GM12878 (cell line): ENCODE results near the gene RNF44. TPM values are rescaled to one million over a fixed set of nuclear protein-coding genes. Genes with fewer than 3 reads are reported as not detected.

Experiments used
- ATAC-seq: fragments of 200-7000 bp; cut with Tn5 transposase; 3 replicates; pipeline ENCODE4 v1.9.1; 2020; ENCODE audit warnings: mild to moderate bottlenecking, moderate library complexity
- BruUV-seq: library from RNA; stranded (reverse); fragments of 400-500 nt; replicated peaks from 2 replicates; lab custom pipeline; 2021; lab: Mats Ljungman, UMichigan
- CTCF ChIA-PET: fragments of 300-600 bp; sonication (Branson Sonifier 250); formaldehyde crosslinking; extraction: SDS; loops from one replicate; lab custom pipeline; 2021; ENCODE audit warnings: inconsistent platforms; lab: Yijun Ruan, JAX
- POLR2A ChIA-PET: fragments of 350-600 bp; formaldehyde crosslinking; extraction: SDS; loops from one replicate; lab custom pipeline; 2021; ENCODE audit warnings: inconsistent platforms; lab: Charles Lee
- RAD21 ChIA-PET: fragments of 300-600 bp; sonication (Branson Sonifier 250); formaldehyde crosslinking; loops from one replicate; lab custom pipeline; 2023; ENCODE audit warnings: antibody characterized with exemption; ENCODE audit not compliant: unreplicated experiment; lab: Charles Lee
- SMC1A ChIA-PET: fragments of 300-600 bp; sonication (Branson Sonifier 250); formaldehyde crosslinking; loops from one replicate; lab custom pipeline; 2023; ENCODE audit not compliant: unreplicated experiment, uncharacterized antibody; lab: Charles Lee
- DNase-seq: peaks from one replicate; pipeline ENCODE4 v3.0.0-alpha.2; 2011; ENCODE audit warnings: low read depth, low spot score
- FAIRE-seq: peaks from 3 replicates; lab custom pipeline; 2011; peaks lifted over from hg19 to GRCh38; lab: Jason Lieb, UNC
- H2AFZ ChIP-seq: 2 replicates; pipeline ENCODE4 v1.6.0; 2011; ENCODE audit warnings: low read depth, low read length, control low read depth; ENCODE audit not compliant: control insufficient read depth
- H3K27ac ChIP-seq: 2 replicates; pipeline ENCODE4 v1.5.1; 2011; ENCODE audit warnings: control low read depth; ENCODE audit not compliant: control insufficient read depth, insufficient read depth
- H3K27me3 ChIP-seq, 2 experiments: replicated peaks in 1 of 2; 2 replicates each; pipeline versions ENCODE4 v1.6.0 to v1.6.1; 2011; ENCODE audit warnings: low read length in 1 of 2; ENCODE audit not compliant: control insufficient read depth in 2 of 2, insufficient read depth in 2 of 2
- H3K36me3 ChIP-seq, 2 experiments: 2 replicates each; pipeline ENCODE4 v1.5.1; 2011; ENCODE audit warnings: low read length in 1 of 2; ENCODE audit not compliant: control insufficient read depth in 2 of 2, insufficient read depth in 2 of 2
- H3K4me1 ChIP-seq: 2 replicates; pipeline ENCODE4 v1.6.1; 2011; ENCODE audit warnings: mild to moderate bottlenecking, low read length, moderate library complexity, mixed read lengths; ENCODE audit not compliant: control insufficient read depth, insufficient read depth
- H3K4me2 ChIP-seq: 2 replicates; pipeline ENCODE4 v1.6.0; 2011; ENCODE audit warnings: control low read depth; ENCODE audit not compliant: control insufficient read depth, insufficient read depth
- H3K4me3 ChIP-seq: fragments of 200-600 bp; sonication (generic); 2 replicates; pipeline ENCODE4 v1.5.1; 2016
- H3K79me2 ChIP-seq: 2 replicates; pipeline ENCODE4 v1.6.0; 2011; ENCODE audit warnings: low read length; ENCODE audit not compliant: control insufficient read depth, insufficient read depth
- H3K9ac ChIP-seq: 2 replicates; pipeline ENCODE4 v1.8.0; 2011; ENCODE audit warnings: low read length, control low read depth, mixed read lengths; ENCODE audit not compliant: control insufficient read depth, insufficient read depth
- H3K9me3 ChIP-seq: replicated peaks from 3 replicates; pipeline ENCODE4 v1.5.1; 2011; ENCODE audit warnings: mild to moderate bottlenecking, low read length; ENCODE audit not compliant: control insufficient read depth, insufficient read depth
- H4K20me1 ChIP-seq: 2 replicates; pipeline ENCODE4 v1.6.0; 2011; ENCODE audit not compliant: control insufficient read depth, insufficient read depth
- CEBPB ChIP-seq, 2 experiments: fragments of 150-350 bp in 1 of 2; IDR thresholded peaks; 2 replicates each; pipeline ENCODE4 v1.6.1; 2012 to 2014; ENCODE audit warnings: low read depth in 2 of 2, low read length in 2 of 2, borderline replicate concordance in 1 of 2, inconsistent platforms in 1 of 2
- ESRRA ChIP-seq: IDR thresholded peaks from 2 replicates; pipeline ENCODE4 v1.6.1; 2012; ENCODE audit warnings: mild to moderate bottlenecking, low read length, improper control_type of control experiment
- RAD51 ChIP-seq: fragments of 450-650 bp; IDR thresholded peaks from 2 replicates; pipeline ENCODE4 v1.6.1; 2016; ENCODE audit warnings: moderate library complexity, mild to moderate bottlenecking, inconsistent platforms
- SMARCA5 ChIP-seq: fragments of 450-650 bp; IDR thresholded peaks from 2 replicates; pipeline ENCODE4 v1.6.1; 2017; ENCODE audit warnings: mild to moderate bottlenecking
- ZBED1 ChIP-seq: IDR thresholded peaks from 2 replicates; pipeline ENCODE4 v1.6.1; 2016; ENCODE audit warnings: borderline replicate concordance
- ZNF384 ChIP-seq: IDR thresholded peaks from 2 replicates; pipeline ENCODE4 v1.6.1; 2012; ENCODE audit warnings: low read depth, mild to moderate bottlenecking, low read length, improper control_type of control experiment, borderline replicate concordance
- WGBS: methylation state at CpG from one replicate; pipeline ENCODE4 v1.1.6; 2016; ENCODE audit warnings: low lambda C conversion rate; ENCODE audit not compliant: insufficient replicate concordance, insufficient coverage; ENCODE audit errors: missing lambda C conversion rate; 5-methylcytosine and 5-hydroxymethylcytosine counted together
- in situ Hi-C: fragments of 300-500 bp; cut with MboI; formaldehyde crosslinking; loops from 9 replicates; pipeline ENCODE4 v1.14.3; 2018; ENCODE audit warnings: mixed read lengths
- intact Hi-C: fragments of 100-400 bp; cut with micrococcal nuclease; formaldehyde crosslinking; loops from one replicate; pipeline ENCODE4 v1.14.2; 2022; ENCODE audit not compliant: unreplicated experiment
- polyA plus RNA-seq, 11 experiments: library from polyadenylated mRNA; depleted of rRNA in 4 of 11; unstranded in 6 of 11; stranded (reverse) in 5 of 11; fragments of >200 nt; fragmentation: Nextera tagmentation in 4 of 11; fragmentation: Illumina TruSeq in 1 of 11; extraction: Ambion mirVana in 4 of 11; extraction: Trizol in 1 of 11; gene quantifications; 1 replicate in 1 of 11; 2 replicates in 10 of 11; pipeline versions ENCODE4 v1.2.1 to v1.2.3, GENCODE V29; 2011 to 2016; ENCODE audit warnings: inconsistent platforms in 2 of 11, missing spikeins in 2 of 11, low read depth in 1 of 11
- total RNA-seq, 4 experiments: library from RNA; depleted of rRNA in 3 of 4; stranded (reverse); fragments of >200 nt in 3 of 4; fragmentation: Illumina TruSeq in 1 of 4; extraction: Trizol in 1 of 4; gene quantifications; 2 replicates each; pipeline versions ENCODE4 v1.2.1 to v1.2.3, GENCODE V29; 2013 to 2021
- TF ChIP-seq, protein P1 (sequence below): fragments of 450-650 bp; IDR thresholded peaks from 2 replicates; pipeline ENCODE4 v1.6.1; 2017; ENCODE audit warnings: mild to moderate bottlenecking, low read depth, inconsistent platforms; ENCODE audit not compliant: poor library complexity, severe bottlenecking
- TF ChIP-seq, protein P2 (sequence below): fragments of 450-650 bp; conservative IDR thresholded peaks from 2 replicates; pipeline ENCODE4 v1.6.1; 2017; ENCODE audit warnings: mild to moderate bottlenecking, moderate library complexity
- TF ChIP-seq, protein P3 (sequence below): fragments of 450-650 bp; IDR thresholded peaks from 2 replicates; pipeline ENCODE4 v1.6.1; 2018; ENCODE audit warnings: mild to moderate bottlenecking, low read depth, moderate library complexity; ENCODE audit not compliant: partially characterized antibody

The RNF44 gene
- total and polyA plus RNA-seq, 10 of the 15 experiments (the other 5 are each of a cell fraction or from before 2014, with no cell fraction given) = 1.7 to 51.9 (median 7.9) TPM

DNA sequence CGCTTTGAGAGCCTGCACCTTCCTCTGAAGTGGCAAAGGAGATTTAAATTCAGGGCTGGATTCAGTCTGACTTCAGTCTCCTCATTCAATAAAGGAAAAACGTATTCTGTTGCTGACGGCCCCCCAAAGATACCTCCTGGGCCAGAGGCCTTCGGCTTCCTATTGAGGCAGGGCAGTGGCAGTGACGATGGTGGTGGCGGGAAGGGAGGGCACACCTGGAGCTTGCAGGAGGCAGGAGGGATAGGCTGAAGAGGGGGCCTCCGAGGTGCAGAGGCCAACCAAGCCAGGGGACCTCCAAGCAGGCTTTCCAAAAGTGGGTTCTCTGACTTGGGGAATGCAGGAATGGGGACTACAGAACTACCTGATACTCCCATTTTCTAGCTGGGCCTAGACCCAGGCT, 15.9 kb downstream of the RNF44 start (continued):
- TF ChIP-seq ZBED1 = no peak

DNA sequence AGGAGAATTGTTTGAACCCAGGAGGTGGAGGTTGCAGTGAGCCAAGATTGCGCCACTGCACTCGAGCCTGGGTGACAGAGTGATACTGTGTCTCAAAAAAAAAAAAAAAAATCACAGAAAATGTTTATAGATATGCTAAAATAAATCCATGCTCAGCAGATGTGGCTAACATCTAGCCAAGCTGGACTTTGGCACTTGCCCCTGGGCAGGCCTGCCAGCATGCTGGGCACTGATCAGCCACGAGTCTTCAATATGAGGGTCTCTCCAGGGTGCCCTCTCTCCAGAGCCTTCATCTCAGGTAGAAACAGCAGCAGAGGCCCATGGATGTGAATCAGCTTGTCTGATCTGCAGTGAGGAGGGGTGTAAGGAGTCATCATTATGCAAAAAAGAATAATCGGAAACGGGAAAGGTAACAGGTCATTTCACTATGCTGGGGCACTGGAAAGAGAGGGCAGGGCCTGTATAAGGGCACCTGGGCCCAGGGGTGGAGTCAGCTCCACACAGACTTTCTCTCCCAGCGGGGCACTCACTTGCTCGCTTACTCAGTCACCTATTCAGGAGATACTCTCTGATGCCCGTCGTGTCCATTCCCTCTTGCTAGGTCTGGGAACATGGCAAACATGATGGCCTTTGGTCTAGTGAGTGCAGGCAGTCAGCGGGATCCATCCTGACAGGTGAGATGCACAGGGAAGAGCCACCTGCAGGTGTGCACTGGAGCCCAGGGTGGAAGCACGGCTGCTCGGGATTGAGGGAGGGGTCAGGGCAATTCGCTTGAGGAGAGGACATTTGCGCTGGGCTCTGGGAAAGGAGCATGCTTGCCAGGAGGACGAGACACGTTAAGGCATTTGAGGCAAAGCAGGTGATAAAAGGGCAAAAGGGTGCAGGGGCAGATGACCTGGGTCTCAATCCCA, 17.1 kb downstream of the RNF44 start:
- CTCF ChIA-PET = no interaction called here
- no peaks in the 10 kb centered on the region for H4K20me1 ChIP-seq
- no peak for FAIRE-seq
- H3K36me3 ChIP-seq = no peaks in the 10 kb centered on the region
- POLR2A ChIA-PET = interaction anchor here (0.6 kb wide), 2 partner anchors 21 to 443 kb away, joined by 3 to 4 read pairs; no protein-coding TSS in a partner anchor
- WGBS = 54% methylated on average over 15 of the region's 16 CpGs
- H3K4me3 ChIP-seq = no peak overlapping the region
- H3K4me2 ChIP-seq = no peak overlapping the region
- no peaks in the 10 kb centered on the region; the same call in 1 of the 2 replicates for H3K4me1 ChIP-seq
- H3K27ac ChIP-seq = no peak overlapping the region
- SMC1A ChIA-PET = interaction anchor here (0.7 kb wide), 1 partner anchor 339 kb away, joined by 3 read pairs; no protein-coding TSS in a partner anchor
- ATAC-seq = no peak
- H3K79me2 ChIP-seq = no peaks in the 10 kb centered on the region
- in situ Hi-C loops = no loop called here
- BruUV-seq = no TSS peak
- DNase-seq = no peak
- no peaks in the 10 kb centered on the region for H3K27me3 ChIP-seq
- RAD21 ChIA-PET = no interaction called here
- H2AFZ ChIP-seq = no peak overlapping the region
- H3K9ac ChIP-seq = no peak overlapping the region
- intact Hi-C loops = no loop called here
- H3K9me3 ChIP-seq = no peaks in the 10 kb centered on the region
- TF ChIP-seq ESRRA = no peak
- TF ChIP-seq SMARCA5 = no peak
- no peak for TF ChIP-seq RAD51
- TF ChIP-seq, protein P1, sequence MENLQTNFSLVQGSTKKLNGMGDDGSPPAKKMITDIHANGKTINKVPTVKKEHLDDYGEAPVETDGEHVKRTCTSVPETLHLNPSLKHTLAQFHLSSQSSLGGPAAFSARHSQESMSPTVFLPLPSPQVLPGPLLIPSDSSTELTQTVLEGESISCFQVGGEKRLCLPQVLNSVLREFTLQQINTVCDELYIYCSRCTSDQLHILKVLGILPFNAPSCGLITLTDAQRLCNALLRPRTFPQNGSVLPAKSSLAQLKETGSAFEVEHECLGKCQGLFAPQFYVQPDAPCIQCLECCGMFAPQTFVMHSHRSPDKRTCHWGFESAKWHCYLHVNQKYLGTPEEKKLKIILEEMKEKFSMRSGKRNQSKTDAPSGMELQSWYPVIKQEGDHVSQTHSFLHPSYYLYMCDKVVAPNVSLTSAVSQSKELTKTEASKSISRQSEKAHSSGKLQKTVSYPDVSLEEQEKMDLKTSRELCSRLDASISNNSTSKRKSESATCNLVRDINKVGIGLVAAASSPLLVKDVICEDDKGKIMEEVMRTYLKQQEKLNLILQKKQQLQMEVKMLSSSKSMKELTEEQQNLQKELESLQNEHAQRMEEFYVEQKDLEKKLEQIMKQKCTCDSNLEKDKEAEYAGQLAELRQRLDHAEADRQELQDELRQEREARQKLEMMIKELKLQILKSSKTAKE = no peak
- TF ChIP-seq, protein P2, sequence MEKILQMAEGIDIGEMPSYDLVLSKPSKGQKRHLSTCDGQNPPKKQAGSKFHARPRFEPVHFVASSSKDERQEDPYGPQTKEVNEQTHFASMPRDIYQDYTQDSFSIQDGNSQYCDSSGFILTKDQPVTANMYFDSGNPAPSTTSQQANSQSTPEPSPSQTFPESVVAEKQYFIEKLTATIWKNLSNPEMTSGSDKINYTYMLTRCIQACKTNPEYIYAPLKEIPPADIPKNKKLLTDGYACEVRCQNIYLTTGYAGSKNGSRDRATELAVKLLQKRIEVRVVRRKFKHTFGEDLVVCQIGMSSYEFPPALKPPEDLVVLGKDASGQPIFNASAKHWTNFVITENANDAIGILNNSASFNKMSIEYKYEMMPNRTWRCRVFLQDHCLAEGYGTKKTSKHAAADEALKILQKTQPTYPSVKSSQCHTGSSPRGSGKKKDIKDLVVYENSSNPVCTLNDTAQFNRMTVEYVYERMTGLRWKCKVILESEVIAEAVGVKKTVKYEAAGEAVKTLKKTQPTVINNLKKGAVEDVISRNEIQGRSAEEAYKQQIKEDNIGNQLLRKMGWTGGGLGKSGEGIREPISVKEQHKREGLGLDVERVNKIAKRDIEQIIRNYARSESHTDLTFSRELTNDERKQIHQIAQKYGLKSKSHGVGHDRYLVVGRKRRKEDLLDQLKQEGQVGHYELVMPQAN = no peak
- TF ChIP-seq, protein P3, sequence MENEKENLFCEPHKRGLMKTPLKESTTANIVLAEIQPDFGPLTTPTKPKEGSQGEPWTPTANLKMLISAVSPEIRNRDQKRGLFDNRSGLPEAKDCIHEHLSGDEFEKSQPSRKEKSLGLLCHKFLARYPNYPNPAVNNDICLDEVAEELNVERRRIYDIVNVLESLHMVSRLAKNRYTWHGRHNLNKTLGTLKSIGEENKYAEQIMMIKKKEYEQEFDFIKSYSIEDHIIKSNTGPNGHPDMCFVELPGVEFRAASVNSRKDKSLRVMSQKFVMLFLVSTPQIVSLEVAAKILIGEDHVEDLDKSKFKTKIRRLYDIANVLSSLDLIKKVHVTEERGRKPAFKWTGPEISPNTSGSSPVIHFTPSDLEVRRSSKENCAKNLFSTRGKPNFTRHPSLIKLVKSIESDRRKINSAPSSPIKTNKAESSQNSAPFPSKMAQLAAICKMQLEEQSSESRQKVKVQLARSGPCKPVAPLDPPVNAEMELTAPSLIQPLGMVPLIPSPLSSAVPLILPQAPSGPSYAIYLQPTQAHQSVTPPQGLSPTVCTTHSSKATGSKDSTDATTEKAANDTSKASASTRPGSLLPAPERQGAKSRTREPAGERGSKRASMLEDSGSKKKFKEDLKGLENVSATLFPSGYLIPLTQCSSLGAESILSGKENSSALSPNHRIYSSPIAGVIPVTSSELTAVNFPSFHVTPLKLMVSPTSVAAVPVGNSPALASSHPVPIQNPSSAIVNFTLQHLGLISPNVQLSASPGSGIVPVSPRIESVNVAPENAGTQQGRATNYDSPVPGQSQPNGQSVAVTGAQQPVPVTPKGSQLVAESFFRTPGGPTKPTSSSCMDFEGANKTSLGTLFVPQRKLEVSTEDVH = no peak
- TF ChIP-seq CEBPB (IDR thresholded peaks at IDR 0.05; ENCODE audit: borderline replicate concordance in 1 of 2, low read depth in 2 of 2, low read length in 2 of 2) = no peak
- TF ChIP-seq ZNF384 = no peak
